Suprapubic skin (tissue), 3 donors: Measurements from ENCODE around the gene LRP1B.

ENCODE experiments used
- CTCF ChIP-seq, 2 donors: fragments of 200-600 bp in 1 of 2; fragments of 450-650 bp in 1 of 2; sonication (generic) in 1 of 2; IDR thresholded peaks; one replicate each; pipeline ENCODE4 v1.5.1; 2016 to 2019; ENCODE audit warnings: antibody characterized with exemption in 2 of 2, mild to moderate bottlenecking in 1 of 2, moderate library complexity in 1 of 2
- POLR2AphosphoS5 ChIP-seq, 3 donors: sonication (generic); formaldehyde crosslinking; IDR thresholded peaks; one replicate each; pipeline ENCODE4 v1.6.1; 2017; ENCODE audit warnings: antibody characterized with exemption in 3 of 3

GRCh38 chr2:140942284-140942683, 1188.5 kb downstream of the LRP1B start:
- no peak for TF ChIP-seq CTCF (IDR thresholded peaks at IDR 0.05)
- TF ChIP-seq POLR2AphosphoS5 (IDR thresholded peaks at IDR 0.05) = no peak
